CD4-positive, alpha-beta T cell treated with Interleukin-4 for 1 hour (primary cell): ENCODE results near the gene MAP3K9.
A peak's percentile ranks its signal among the peaks of the same experiment; 100 is the strongest.
"Not testable (repeated sequence)": the region's sequence is repeated elsewhere in the genome, so short reads cannot be mapped to it uniquely, and the experiment has no call there.

Experiments
- DNase-seq, 2 donors: peaks; one replicate each; pipeline ENCODE4 v3.0.0-alpha.2; 2020 to 2022

The MAP3K9 gene

GRCh38 chr14:70723276-70723675 is 86.0 kb downstream of the MAP3K9 start:
- DNase-seq = no peak

- no peak for DNase-seq
These were observed 86.9 kb downstream of the MAP3K9 start for GRCh38 chr14:70722418-70722817.

GRCh38 chr14:70721542-70721941 is 87.8 kb downstream of the MAP3K9 start:
- DNase-seq = no peak

- DNase-seq = no peak
These were observed 90.8 kb downstream of the MAP3K9 start for GRCh38 chr14:70718383-70719118.

DNA sequence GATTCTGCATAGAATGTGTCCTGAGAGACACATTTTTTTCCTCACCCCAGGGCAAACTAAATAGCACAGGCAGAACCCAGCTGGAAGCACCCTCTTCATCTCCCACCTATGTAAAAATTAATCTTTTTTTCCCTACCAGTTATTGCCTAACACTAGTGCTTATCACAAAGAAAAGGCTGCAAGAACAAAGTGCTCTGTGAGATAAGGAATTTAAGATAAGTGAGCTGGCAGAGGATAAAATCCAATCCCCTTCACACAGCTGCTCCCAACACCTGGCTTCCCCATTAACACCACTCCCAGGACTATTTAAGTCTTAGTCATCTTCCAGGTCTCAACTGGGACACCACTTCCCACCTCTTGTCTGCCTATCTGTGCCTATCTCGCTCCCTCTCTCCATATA is 92.4 kb downstream of the MAP3K9 start:
- no peak for DNase-seq

- no peak for DNase-seq
These were observed 92.8 kb downstream of the MAP3K9 start for GRCh38 chr14:70716483-70716882.

DNA sequence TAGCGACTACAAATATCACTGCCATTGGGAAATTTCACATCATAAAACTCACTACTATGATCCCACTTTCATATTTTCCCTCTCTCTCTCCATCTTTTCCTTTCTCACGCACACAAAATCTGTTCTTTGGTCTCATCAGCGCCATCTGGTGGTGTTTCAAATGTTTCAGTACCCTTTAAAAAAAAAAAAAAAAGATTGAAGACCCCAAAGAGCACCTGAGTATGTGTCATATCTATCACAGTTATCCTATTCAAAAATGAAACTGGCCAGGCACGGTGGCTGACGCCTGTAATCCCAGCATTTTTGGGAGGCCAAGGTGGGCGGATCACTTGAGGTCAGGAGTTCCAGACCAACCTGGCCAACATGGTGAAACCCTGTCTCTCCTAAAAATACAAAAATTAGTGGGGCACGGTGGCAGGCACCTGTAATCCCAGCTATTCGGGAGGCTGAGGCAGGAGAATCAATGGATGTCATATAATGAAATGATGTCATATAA is 95.2 kb downstream of the MAP3K9 start:
- DNase-seq = peak; percentile 37 to 56

DNA sequence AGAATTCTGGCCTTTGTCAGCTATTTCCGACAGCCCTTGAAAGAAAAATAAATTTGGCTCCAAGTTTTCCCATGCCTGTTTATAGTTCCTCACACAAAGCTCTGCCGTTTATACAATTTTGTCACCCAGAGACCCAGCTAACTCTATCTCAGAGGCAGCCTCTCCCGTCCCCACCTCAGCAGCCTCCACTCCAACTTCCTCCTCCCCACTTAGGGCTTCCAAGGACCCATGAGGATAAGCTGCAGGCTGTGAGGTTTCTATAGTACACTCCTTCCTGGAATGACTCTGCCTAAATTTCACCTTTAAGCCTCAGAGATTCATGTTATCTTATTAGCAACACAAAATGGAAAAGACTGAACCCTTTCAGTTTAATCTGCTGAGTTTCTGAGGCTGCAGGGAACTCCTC is 95.8 kb downstream of the MAP3K9 start:
- DNase-seq = no peak

DNA sequence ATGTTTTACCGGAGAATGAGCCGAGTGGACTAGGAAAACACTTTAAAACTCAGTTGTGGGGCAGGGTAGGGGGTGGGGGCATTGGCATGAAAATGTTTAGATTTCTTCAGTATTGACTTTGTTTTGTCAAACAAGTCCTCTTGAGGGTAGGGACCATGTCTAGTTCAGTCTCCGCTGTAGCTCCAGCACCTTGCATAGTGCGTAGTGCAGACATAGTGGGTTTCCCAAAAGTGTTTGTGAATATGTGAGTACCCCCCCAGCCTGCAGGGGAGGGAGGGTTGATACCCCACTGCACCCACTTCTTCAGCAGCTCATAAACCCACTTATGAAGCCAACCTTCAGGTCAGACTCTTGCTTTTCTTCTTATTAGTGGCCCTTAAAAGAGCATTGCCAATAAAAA is 96.2 kb downstream of the MAP3K9 start:
- DNase-seq = no peak

DNA sequence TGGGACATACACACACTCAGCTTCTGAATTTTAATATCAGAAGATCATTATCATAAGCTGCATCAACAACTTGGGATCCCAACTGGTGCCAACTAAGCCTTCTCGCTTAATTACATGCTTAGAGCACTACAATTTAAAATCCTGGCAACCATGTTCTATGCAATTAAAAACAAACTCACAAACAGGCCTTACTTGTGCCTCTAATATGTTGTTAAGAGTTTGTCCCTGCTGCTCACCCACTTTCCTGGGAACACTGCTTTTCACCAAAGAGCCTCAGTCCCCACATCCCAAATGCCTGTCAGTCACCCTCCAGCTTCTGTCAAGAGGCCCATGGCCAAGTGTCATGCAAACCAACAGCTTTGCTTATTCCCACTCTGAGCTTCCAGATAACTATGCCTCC is 97.9 kb downstream of the MAP3K9 start:
- no peak for DNase-seq

DNA sequence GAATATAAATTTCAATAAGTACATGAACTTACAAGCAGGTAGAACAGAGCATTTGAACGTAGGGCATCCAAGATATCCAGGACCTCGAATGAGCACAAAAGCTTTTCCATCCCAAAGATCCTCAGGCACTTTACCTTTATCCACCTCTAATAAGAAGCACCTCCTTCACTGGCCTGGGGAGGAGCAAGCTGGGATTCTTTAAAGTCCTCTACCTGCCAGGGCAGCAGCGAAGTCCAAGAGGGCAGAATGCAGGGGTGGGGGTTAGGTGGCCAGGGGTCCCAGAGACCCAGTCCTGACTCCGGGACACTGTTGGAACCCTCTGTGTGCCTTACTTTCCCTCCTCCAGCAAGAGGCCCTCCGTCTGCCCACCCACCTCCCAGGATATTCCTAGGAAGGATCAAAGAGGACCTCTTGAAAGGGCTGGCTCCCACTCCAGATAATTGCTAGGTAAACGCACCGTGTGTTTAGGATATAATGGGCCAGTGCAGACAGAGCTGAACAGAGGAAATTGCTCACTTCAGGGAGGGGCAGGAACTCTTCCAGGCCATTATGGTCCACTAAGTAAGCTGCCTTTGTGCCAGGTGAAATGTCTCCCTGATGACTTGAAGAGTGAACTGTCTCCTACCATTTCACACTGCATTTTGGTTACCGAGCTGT is 99.5 kb downstream of the MAP3K9 start:
- DNase-seq = no peak

DNA sequence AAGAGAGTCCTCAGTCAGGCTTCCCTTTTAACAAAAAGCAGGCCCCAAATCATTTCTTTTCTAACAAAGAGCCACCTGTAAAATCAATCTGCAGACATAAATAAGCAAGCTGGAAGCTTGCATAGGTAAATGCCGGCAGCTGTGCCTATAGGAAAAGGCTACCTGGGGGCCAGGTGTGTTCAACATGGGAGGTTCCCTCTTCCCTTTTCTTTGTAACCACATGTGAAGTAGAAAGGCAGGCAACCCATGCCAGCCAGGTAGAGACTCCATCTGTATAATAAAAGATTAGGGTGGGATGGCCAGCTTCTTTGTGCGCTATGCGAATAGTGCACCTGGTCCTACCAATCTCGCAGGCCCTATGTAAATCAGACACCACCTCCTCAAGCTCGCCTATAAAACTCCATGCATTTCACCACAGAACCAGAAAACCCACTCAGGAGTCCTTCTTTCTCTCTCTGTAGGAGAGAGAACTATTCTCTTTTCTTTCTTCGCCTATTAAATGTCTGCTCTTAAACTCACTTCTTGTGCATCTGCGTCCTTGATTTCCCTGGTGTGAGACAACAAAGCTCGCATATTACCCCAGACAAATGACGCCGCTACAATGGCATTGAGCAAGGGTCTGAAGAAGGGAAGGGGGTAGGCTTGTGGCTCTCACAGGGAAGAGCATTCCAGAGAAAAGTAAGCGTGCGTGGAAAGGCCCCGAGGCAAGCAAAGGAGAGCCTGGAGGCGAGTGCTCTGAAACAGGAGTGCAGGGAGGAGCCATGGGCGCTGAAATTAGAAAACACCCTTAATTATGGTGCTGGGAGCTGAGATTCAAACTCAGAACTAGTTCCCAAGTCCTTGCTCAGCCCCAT is 100.4 kb downstream of the MAP3K9 start:
- no peak for DNase-seq

DNA sequence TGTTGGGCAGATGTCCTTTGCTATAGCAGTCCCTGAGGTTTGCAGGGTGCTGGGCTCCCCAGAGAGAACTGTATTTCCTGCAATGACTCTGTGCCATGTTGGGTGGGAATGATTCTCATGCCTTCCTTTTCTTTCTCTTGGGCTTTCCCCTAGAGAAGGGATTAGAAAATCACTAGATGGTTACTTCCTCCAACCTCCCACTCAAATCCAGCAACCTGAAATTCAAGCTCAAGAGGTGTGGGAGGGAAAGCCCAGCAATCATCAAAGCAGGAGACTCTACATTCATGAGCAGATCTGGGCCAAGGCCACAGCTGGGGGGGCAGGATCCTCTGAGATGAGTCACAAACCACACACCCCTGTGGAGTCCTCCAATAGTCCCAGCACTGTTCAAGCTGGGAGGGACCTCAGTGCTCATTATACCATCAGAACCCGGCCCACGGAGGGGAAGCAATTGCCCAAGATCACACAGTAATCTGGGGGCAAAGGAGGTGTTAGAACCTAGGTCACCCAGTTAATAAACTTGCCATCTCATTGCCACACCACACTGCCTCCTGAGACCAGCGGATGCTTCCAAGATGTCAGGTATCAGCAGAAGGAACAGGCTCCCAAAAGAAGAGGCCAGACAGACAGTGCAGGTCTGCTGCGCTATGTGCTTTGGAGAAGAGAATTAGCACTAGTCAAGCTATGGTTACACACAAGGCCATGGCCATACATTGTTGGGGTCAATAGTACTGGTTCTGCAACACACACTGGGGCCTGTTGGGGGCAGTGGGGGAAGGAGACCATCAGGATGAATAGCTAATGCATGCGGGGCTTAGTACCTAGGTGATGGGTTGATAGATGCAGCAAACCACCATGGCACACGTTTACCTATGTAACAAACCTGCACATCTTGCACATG is 101.9 kb downstream of the MAP3K9 start:
- DNase-seq = no peak

GRCh38 chr14:70706177-70706576 is 103.1 kb downstream of the MAP3K9 start:
- DNase-seq = no peak

DNA sequence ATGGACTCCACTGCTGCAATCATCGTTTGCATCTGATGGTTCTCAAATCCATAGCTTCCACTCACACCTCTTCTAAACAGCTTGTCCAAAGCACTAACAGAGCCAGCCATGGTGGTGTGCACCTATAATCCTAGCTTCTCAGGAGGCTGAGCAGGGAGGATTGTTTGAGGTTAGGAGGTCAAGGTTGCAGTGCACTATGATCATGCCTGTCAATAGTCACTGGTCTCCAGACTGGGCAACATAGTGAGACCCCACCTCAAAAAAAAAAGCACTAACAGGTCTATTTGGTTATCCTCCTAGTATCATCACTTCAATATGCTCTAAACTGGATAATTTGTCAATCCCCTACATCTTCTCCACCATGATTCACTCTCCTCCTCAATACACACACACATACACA is 104.4 kb downstream of the MAP3K9 start:
- no peak for DNase-seq

GRCh38 chr14:70703621-70704168 is 105.6 kb downstream of the MAP3K9 start:
- DNase-seq = not testable (repeated sequence)

DNA sequence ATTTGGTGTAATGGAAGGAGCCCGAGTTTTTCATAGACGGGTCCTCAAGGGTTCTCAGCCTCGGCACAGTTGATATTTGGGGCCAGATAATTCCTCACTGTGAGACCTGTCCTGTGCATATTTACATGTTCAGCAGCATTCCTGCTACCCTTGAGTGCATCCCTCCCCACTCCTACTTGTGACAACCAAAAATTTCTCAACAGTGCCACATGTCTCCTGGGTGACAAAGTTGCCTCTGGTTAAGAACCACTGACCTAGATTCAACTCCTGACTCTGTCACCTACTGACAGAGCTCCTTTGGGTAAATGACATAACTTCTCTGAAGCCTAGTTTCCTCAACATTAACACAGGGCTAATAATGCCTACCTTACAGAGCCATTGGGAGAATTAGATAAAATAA is 107.2 kb downstream of the MAP3K9 start:
- DNase-seq = no peak

GRCh38 chr14:70701610-70702009 is 107.7 kb downstream of the MAP3K9 start:
- no peak for DNase-seq

- no peak for DNase-seq
These were observed 108.2 kb downstream of the MAP3K9 start for GRCh38 chr14:70700955-70701585.

DNA sequence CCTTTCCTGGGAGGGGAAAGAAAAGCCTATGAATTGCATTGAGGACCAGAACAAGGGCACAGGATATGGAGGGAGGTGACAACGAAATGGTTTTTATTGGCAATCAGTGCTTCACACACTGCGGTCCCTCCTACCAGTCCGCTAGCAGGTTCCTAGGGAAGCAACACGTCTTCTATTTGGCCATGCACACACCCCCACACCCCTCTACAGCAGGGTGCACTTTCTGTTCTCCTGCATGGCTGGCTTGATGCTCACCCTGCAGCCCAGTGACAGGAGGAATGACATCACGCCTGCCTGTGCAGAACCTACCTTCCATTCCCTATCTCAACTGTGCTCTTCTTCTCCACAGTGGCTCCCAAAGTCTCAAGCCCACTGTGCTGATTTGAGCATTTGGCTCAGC is 109.7 kb downstream of the MAP3K9 start:
- no peak for DNase-seq

- DNase-seq = peak in 1 of 2 donors; percentile 40
These were observed 111.0 kb downstream of the MAP3K9 start for GRCh38 chr14:70698288-70698687.

- no peak for DNase-seq
These were observed 111.6 kb downstream of the MAP3K9 start for GRCh38 chr14:70697701-70698100.
